ENCODE measurements around the gene GORASP2. TPM values are rescaled to one million over a fixed set of nuclear protein-coding genes. Genes with fewer than 3 reads are reported as not detected.

Gene GORASP2
- total and polyA plus RNA-seq, 2 donors (not counting 1 experiment from before 2014, with no cell fraction given) = 28.2 to 228 TPM

GRCh38 chr2:170985407-170985806 is 56.4 kb downstream of the GORASP2 start:
- H3K36me3 ChIP-seq (ENCODE audit: control insufficient read depth, insufficient read depth, low read length) = no peaks in the 10 kb centered on the region
- H3K79me2 ChIP-seq (ENCODE audit: control insufficient read depth, insufficient read depth, low read length) = no peaks in the 10 kb centered on the region
- TF ChIP-seq, protein P1, sequence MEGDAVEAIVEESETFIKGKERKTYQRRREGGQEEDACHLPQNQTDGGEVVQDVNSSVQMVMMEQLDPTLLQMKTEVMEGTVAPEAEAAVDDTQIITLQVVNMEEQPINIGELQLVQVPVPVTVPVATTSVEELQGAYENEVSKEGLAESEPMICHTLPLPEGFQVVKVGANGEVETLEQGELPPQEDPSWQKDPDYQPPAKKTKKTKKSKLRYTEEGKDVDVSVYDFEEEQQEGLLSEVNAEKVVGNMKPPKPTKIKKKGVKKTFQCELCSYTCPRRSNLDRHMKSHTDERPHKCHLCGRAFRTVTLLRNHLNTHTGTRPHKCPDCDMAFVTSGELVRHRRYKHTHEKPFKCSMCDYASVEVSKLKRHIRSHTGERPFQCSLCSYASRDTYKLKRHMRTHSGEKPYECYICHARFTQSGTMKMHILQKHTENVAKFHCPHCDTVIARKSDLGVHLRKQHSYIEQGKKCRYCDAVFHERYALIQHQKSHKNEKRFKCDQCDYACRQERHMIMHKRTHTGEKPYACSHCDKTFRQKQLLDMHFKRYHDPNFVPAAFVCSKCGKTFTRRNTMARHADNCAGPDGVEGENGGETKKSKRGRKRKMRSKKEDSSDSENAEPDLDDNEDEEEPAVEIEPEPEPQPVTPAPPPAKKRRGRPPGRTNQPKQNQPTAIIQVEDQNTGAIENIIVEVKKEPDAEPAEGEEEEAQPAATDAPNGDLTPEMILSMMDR (conservative IDR thresholded peaks at IDR 0.05 in 1 of 2, IDR thresholded peaks at IDR 0.05 in 1 of 2; ENCODE audit: low read depth in 1 of 2, low read length in 2 of 2) = no peak
- TF ChIP-seq EZH2 (IDR thresholded peaks at IDR 0.05; ENCODE audit: low read length, missing control alignments) = no peak
- H3K4me3 ChIP-seq (replicated peaks in 1 of 4; ENCODE audit: control extremely low read depth in 1 of 4, insufficient read depth in 1 of 4, low read depth in 3 of 4, low read length in 4 of 4) = no peak overlapping the region
- H3K4me1 ChIP-seq (ENCODE audit: control insufficient read depth, extremely low read depth, insufficient read depth, low read length) = no peaks in the 10 kb centered on the region
- no peaks in the 10 kb centered on the region for H4K20me1 ChIP-seq (ENCODE audit: control insufficient read depth, extremely low read depth, insufficient read depth, low read length)
- H3K9ac ChIP-seq (ENCODE audit: insufficient read depth, low read length) = no peak overlapping the region
- no peak overlapping the region for H2AFZ ChIP-seq (ENCODE audit: low read length)
- H3K27me3 ChIP-seq (ENCODE audit: control insufficient read depth, insufficient read depth, low read length) = no peaks in the 10 kb centered on the region
- no peak overlapping the region for H3K27ac ChIP-seq (ENCODE audit: insufficient read depth, low read length)
- H3K4me2 ChIP-seq (ENCODE audit: extremely low read depth, insufficient read depth, low read length) = no peak overlapping the region
- no peak for DNase-seq (ENCODE audit: low read depth in 2 of 2)
- no peaks in the 10 kb centered on the region for H3K9me3 ChIP-seq (ENCODE audit: control insufficient read depth, insufficient read depth, low read depth, low read length)

DNA sequence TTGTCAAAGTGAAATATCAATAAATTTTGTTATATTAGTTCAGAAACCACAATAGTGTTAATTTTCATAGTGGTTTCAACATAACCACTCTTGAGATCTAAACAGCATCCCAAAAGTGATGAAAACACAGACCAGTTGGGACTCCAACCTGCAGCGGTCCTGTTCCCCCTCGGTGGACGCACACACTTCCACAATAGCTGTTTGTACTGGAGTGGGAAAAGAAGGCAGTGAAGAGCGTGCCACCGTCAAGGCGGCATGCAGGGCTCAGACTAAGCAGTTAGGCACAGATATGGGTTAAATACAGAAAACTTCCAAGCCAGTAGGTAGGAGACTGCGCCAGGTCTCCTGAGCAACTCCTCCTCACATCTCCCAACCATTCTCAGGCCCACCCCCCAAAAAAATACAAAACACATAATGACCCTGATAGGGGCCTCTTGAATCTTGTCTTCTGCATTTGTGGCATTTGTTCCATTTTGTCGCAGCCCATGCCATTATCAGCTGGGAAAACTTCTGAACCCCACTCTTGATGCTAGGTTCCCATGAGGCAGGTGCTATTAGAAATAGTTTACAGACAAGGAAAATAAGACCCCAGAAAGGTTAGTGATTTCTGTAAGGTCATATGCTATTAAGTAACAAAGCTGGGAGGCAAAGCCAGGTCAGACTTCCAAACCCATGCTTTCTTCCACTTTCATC is 57.7 kb downstream of the GORASP2 start:
- Histone ChIP-seq H4K20me1 (ENCODE audit: control insufficient read depth, extremely low read depth, insufficient read depth, low read length) (no peaks in the 10 kb centered on the region), H3K79me2 (ENCODE audit: control insufficient read depth, insufficient read depth, low read length) (no peaks in the 10 kb centered on the region), H3K9ac (ENCODE audit: insufficient read depth, low read length) (no peak overlapping the region), H3K9me3 (ENCODE audit: control insufficient read depth, insufficient read depth, low read depth, low read length) (no peaks in the 10 kb centered on the region), H2AFZ (ENCODE audit: low read length) (no peak overlapping the region), H3K36me3 (ENCODE audit: control insufficient read depth, insufficient read depth, low read length) (no peaks in the 10 kb centered on the region), H3K4me3 (replicated peaks in 1 of 4; ENCODE audit: control extremely low read depth in 1 of 4, insufficient read depth in 1 of 4, low read depth in 3 of 4, low read length in 4 of 4) (no peak overlapping the region), H3K4me2 (ENCODE audit: extremely low read depth, insufficient read depth, low read length) (no peak overlapping the region), H3K4me1 (ENCODE audit: control insufficient read depth, extremely low read depth, insufficient read depth, low read length) (no peaks in the 10 kb centered on the region), H3K27me3 (ENCODE audit: control insufficient read depth, insufficient read depth, low read length) (no peaks in the 10 kb centered on the region), H3K27ac (ENCODE audit: insufficient read depth, low read length) (no peak overlapping the region)
- no peak for TF ChIP-seq EZH2 (IDR thresholded peaks at IDR 0.05; ENCODE audit: low read length, missing control alignments)
- TF ChIP-seq, protein P1 (conservative IDR thresholded peaks at IDR 0.05 in 1 of 2, IDR thresholded peaks at IDR 0.05 in 1 of 2; ENCODE audit: low read depth in 1 of 2, low read length in 2 of 2) = no peak
- DNase-seq (ENCODE audit: low read depth in 2 of 2) = no peak

DNA sequence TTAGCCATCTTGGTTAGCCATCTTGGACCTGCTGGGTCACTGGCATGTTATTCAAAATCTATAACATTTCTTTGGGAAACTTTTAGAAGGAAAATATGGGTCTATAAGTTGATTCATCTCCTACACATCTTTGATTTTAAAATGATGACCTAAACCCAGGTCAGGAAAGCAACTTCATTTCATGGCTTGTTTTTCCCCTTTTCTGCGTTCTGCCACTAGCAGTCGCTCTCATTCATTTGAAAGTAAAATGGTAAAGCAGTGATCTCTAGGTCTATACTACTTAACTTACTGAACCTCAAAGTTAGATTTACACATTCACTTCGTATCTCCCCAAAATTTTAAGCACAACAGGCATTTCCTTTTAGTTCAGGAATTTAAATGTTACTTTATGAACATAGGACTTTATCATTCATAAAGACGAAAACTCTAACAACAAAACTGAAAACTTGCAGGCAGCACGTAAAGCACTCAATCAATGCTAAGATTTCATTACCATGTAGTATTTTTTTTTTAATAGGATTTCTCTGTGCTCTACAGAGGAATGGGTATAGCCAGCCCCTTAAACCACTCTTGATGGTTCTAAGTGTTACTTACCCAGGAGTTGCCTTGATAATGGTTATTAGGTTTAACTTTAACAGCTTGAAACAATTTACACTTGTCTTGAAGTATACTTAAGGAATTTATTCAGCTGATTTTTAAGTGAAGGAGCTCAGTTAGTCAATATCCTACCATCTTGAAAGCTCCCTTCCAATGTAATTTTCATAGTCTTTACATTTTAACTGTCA is 62.5 kb downstream of the GORASP2 start:
- Histone ChIP-seq H3K4me3 (replicated peaks in 1 of 4; ENCODE audit: control extremely low read depth in 1 of 4, insufficient read depth in 1 of 4, low read depth in 3 of 4, low read length in 4 of 4) (no peak overlapping the region), H4K20me1 (ENCODE audit: control insufficient read depth, extremely low read depth, insufficient read depth, low read length) (no peaks in the 10 kb centered on the region), H3K27ac (ENCODE audit: insufficient read depth, low read length) (no peak overlapping the region), H3K27me3 (ENCODE audit: control insufficient read depth, insufficient read depth, low read length) (no peaks in the 10 kb centered on the region), H3K4me2 (ENCODE audit: extremely low read depth, insufficient read depth, low read length) (no peak overlapping the region), H2AFZ (ENCODE audit: low read length) (no peak overlapping the region), H3K79me2 (ENCODE audit: control insufficient read depth, insufficient read depth, low read length) (no peaks in the 10 kb centered on the region), H3K9ac (ENCODE audit: insufficient read depth, low read length) (no peak overlapping the region), H3K36me3 (ENCODE audit: control insufficient read depth, insufficient read depth, low read length) (peaks cover 2% of the 10 kb centered on the region), H3K9me3 (ENCODE audit: control insufficient read depth, insufficient read depth, low read depth, low read length) (no peaks in the 10 kb centered on the region), H3K4me1 (ENCODE audit: control insufficient read depth, extremely low read depth, insufficient read depth, low read length) (no peaks in the 10 kb centered on the region)
- no peak for DNase-seq (ENCODE audit: low read depth in 2 of 2)
- no peak for TF ChIP-seq EZH2 (IDR thresholded peaks at IDR 0.05; ENCODE audit: low read length, missing control alignments)
- TF ChIP-seq, protein P1 (conservative IDR thresholded peaks at IDR 0.05 in 1 of 2, IDR thresholded peaks at IDR 0.05 in 1 of 2; ENCODE audit: low read depth in 1 of 2, low read length in 2 of 2) = peak in 1 of 2 donors; percentile 42
